Heart right ventricle (tissue), 16 donors: ENCODE data around the gene GLIPR2. TPM values are rescaled to one million over a fixed set of nuclear protein-coding genes. Genes with fewer than 3 reads are reported as not detected.

ENCODE experiments used
- ATAC-seq, 8 donors: fragments of 200-7000 bp; cut with Tn5 transposase; one replicate each; pipeline ENCODE4 v1.9.1; 2020; ENCODE audit warnings: mild to moderate bottlenecking in 8 of 8, moderate library complexity in 8 of 8, moderate number of reproducible peaks in 1 of 8
- DNase-seq, 2 donors: peaks; one replicate each; pipeline ENCODE4 v3.0.0-alpha.2; 2020
- H3K27ac ChIP-seq, 10 donors: fragments of 200-600 bp; sonication (generic) in 2 of 10; one replicate each; pipeline versions ENCODE4 v1.5.0 to v1.8.0; 2020 to 2022; ENCODE audit warnings: mild to moderate bottlenecking in 3 of 10
- H3K27me3 ChIP-seq, 7 donors: fragments of 200-600 bp; one replicate each; pipeline ENCODE4 v1.8.0; 2021 to 2022; ENCODE audit warnings: mild to moderate bottlenecking in 2 of 7
- H3K36me3 ChIP-seq, 9 donors: fragments of 200-600 bp; sonication (generic) in 1 of 9; one replicate each; pipeline versions ENCODE4 v1.5.0 to v1.8.0; 2020 to 2022; ENCODE audit warnings: mild to moderate bottlenecking in 2 of 9
- H3K4me1 ChIP-seq, 9 donors: fragments of 200-600 bp; sonication (generic) in 1 of 9; one replicate each; pipeline versions ENCODE4 v1.5.0 to v1.8.0; 2020 to 2022; ENCODE audit warnings: mild to moderate bottlenecking in 4 of 9
- H3K4me3 ChIP-seq, 10 donors: fragments of 200-600 bp; sonication (generic) in 2 of 10; one replicate each; pipeline versions ENCODE4 v1.5.0 to v1.8.0; 2020 to 2022; ENCODE audit warnings: mild to moderate bottlenecking in 7 of 10, moderate library complexity in 2 of 10
- H3K9me3 ChIP-seq, 11 donors: fragments of 200-600 bp in 10 of 11; sonication (generic) in 2 of 11; one replicate each; pipeline versions ENCODE4 v1.5.0 to v1.8.0; 2013 to 2022; ENCODE audit warnings: mild to moderate bottlenecking in 2 of 11, control low read depth in 1 of 11, moderate library complexity in 1 of 11
- WGBS, 2 donors: extraction: QIAGEN DNeasy Blood & Tissue Kit; methylation state at CpG; one replicate each; pipeline ENCODE4 v1.1.7; 2013; ENCODE audit warnings: inconsistent platforms in 1 of 2; 5-methylcytosine and 5-hydroxymethylcytosine counted together
- intact Hi-C, 10 donors: fragments of 100-400 bp; cut with DNase I; formaldehyde crosslinking; loops; one replicate each; pipeline versions ENCODE4 v1.11.1 to v1.14.2; 2022
- polyA plus RNA-seq, 2 donors: library from polyadenylated mRNA; stranded (reverse); fragments of 200-250 nt; gene quantifications; one replicate each; pipeline ENCODE4 v1.2.3, GENCODE V29; 2013
- total RNA-seq, 10 donors: library from RNA; stranded (reverse); fragmentation: NEBNext Ultra II Directional in 3 of 10; extraction: Animal tissue kit (Norgen Biotek cat#: 25700) in 3 of 10; gene quantifications; one replicate each; pipeline versions ENCODE4 v1.2.1 to v1.2.4, GENCODE V29; 2021 to 2023
- TF ChIP-seq, protein P1 (sequence below), 9 donors: fragments of 200-600 bp; sonication (generic) in 2 of 9; IDR thresholded peaks; one replicate each; pipeline versions ENCODE4 v1.5.0 to v1.8.0; 2021 to 2022; ENCODE audit warnings: antibody characterized with exemption in 9 of 9, mild to moderate bottlenecking in 5 of 9, moderate library complexity in 1 of 9
- donor health status: Arrhythmogenic right ventricular cardiomyopathy.
- donor health status: ischemic (EF 13 %, LVEDD 7.1; RV severe dilation, severe dysfunction).
- donor health status: healthy with polysubstance abuse.
- donor health status: DM: no; HTN: yes; CAD: no.
- donor health status: DM: no; HTN: no; CAD: no.
- donor health status: ischemic (EF 25% LVEDD 6.9; RV normal size, moderate dysfunction).
- donor health status: ischemic (EF 25% LVEDD 5.7; RV mildly dilated, moderate dysfunction).
- donor health status: healthy.
- donor health status: DM: yes; HTN: yes; CAD: no.
- donor health status: Ischemic cardiomyopathy.
- donor health status: ischemic (EF 35%, LVEDD 5.7; RV mildly dilated, moderate dysfunction).
- donor health status: nonischemic (EF 11% LVEDD 7.7; RV severe dilation, severe dysfunction).
- donor health status: DM: yes; HTN: yes; CAD: no.
- donor health status: PGD.
- donor health status: ischemic (EF 29% LVEDD 5.4; RV normal size, mild dysfunction).
- donor health status: nonischemic (EF 23%, LVEDD 6.1; RV moderate dilation, normal function).

Gene GLIPR2
- total and polyA plus RNA-seq, 12 donors: 4.7 to 19.2 (median 7.1) TPM

DNA sequence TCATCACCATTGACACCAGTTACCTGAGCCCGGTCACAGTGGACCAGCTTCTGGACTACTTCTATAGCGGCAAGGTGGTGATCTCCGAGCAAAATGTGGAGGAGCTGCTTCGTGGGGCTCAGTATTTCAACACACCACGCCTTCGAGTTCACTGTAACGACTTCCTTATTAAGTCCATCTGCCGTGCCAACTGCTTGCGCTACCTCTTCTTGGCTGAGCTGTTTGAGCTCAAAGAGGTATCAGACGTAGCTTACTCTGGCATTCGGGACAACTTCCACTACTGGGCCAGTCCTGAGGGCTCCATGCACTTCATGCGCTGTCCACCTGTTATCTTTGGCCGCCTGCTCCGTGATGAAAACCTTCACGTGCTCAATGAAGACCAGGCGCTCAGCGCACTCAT, 33.2 kb downstream of the GLIPR2 start:
- H3K4me3 ChIP-seq: no peak overlapping the region
- H3K9me3 ChIP-seq: no peaks in the 10 kb centered on the region
- peaks cover 0 to 22% (median 7%) of the 10 kb centered on the region in 9 donors for H3K4me1 ChIP-seq
- 95 to 97% methylated on average over 17 of the region's 17 CpGs for WGBS, 2 donors
- intact Hi-C loops: loop anchor here in 6 of 10 donors (2.0 to 10.0 kb wide), 5 partner anchors 67 to 215 kb away; partner anchors contain the start of gene OR2S2 (in 5 of the 6)
- TF ChIP-seq, protein P1, sequence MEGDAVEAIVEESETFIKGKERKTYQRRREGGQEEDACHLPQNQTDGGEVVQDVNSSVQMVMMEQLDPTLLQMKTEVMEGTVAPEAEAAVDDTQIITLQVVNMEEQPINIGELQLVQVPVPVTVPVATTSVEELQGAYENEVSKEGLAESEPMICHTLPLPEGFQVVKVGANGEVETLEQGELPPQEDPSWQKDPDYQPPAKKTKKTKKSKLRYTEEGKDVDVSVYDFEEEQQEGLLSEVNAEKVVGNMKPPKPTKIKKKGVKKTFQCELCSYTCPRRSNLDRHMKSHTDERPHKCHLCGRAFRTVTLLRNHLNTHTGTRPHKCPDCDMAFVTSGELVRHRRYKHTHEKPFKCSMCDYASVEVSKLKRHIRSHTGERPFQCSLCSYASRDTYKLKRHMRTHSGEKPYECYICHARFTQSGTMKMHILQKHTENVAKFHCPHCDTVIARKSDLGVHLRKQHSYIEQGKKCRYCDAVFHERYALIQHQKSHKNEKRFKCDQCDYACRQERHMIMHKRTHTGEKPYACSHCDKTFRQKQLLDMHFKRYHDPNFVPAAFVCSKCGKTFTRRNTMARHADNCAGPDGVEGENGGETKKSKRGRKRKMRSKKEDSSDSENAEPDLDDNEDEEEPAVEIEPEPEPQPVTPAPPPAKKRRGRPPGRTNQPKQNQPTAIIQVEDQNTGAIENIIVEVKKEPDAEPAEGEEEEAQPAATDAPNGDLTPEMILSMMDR (IDR thresholded peaks at IDR 0.05): no peak
- H3K27me3 ChIP-seq: peaks cover 0 to 6% (median 0%) of the 10 kb centered on the region in 7 donors
- no peak overlapping the region for H3K27ac ChIP-seq
- ATAC-seq (no peak), DNase-seq (no peak)
- H3K36me3 ChIP-seq: no peaks in the 10 kb centered on the region

DNA sequence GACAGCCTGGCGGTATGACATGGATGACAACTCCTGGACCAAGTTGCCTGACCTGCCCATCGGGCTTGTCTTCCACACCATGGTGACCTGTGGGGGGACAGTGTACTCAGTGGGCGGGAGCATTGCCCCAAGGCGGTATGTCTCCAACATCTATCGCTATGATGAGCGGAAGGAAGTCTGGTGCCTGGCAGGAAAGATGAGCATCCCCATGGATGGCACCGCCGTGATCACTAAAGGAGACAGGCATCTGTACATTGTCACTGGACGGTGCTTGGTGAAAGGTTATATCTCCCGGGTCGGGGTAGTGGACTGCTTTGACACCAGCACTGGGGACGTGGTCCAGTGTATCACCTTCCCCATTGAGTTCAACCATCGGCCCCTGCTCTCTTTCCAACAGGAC, 34.0 kb downstream of the GLIPR2 start:
- Histone ChIP-seq H3K4me1 (peaks cover 0 to 16% (median 7%) of the 10 kb centered on the region in 9 donors), H3K36me3 (no peaks in the 10 kb centered on the region), H3K9me3 (no peaks in the 10 kb centered on the region), H3K4me3 (no peak overlapping the region), H3K27ac (no peak overlapping the region), H3K27me3 (peaks cover 0 to 6% (median 0%) of the 10 kb centered on the region in 7 donors)
- ATAC-seq: no peak
- intact Hi-C loops: no loop called here
- WGBS, 2 donors: 93 to 95% methylated on average over 13 of the region's 13 CpGs
- DNase-seq: no peak
- TF ChIP-seq, protein P1 (IDR thresholded peaks at IDR 0.05): no peak

DNA sequence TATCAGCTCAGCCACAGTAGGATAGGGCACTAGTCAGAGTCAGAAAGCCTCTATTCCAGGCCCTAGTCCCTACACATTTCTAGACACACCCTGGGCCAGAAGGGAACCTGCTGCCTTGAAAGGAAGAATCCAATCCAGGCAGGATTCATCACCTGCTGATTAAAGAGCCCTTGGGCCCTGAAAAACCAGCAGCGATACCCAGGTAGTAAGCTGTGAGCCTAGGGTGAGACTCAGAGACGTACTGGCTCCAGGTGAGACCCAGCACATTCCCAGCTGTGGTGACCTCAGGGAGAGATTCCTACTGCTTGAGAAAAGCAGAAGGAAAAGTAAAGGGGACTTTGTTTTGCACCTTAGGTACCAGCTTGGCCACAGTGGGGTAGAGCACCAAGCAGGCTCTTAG, 37.3 kb downstream of the GLIPR2 start:
- Histone ChIP-seq H3K27me3 (peaks cover 0 to 6% (median 0%) of the 10 kb centered on the region in 7 donors), H3K4me1 (no peaks in the 10 kb centered on the region), H3K4me3 (no peak overlapping the region), H3K36me3 (no peaks in the 10 kb centered on the region), H3K9me3 (no peaks in the 10 kb centered on the region), H3K27ac (no peak overlapping the region)
- DNase-seq (no peak), ATAC-seq (no peak)
- TF ChIP-seq, protein P1 (IDR thresholded peaks at IDR 0.05): no peak
- intact Hi-C loops: no loop called here
- WGBS, 2 donors: 97 to 100% methylated on average over 2 of the region's 2 CpGs

DNA sequence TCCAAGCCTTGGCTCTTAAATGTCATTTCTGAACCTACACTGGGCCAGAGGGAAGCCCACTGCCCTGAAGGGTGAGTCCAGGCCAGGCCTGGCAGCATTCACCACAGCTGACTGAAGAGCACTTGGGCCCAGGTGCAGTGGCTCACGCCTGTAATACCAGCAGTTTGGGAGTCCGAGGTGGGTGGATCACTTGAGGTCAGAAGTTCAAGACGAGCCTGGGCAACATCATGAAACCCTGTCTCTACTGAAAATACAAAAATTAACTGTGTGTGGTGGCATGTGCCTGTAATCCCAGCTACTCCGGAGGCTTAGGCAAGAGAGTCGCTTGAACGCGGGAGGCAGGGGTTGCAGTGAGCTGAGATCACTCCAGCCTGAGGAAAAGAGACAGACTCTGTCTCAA, 37.7 kb downstream of the GLIPR2 start:
- ATAC-seq (no peak), DNase-seq (no peak)
- no peaks in the 10 kb centered on the region for H3K9me3 ChIP-seq
- intact Hi-C loops: no loop called here
- no peaks in the 10 kb centered on the region for H3K4me1 ChIP-seq
- no peak overlapping the region for H3K27ac ChIP-seq
- TF ChIP-seq, protein P1 (IDR thresholded peaks at IDR 0.05): no peak
- peaks cover 0 to 6% (median 0%) of the 10 kb centered on the region in 7 donors for H3K27me3 ChIP-seq
- H3K4me3 ChIP-seq: no peak overlapping the region
- WGBS, 2 donors: 93 to 94% methylated on average over 7 of the region's 7 CpGs
- no peaks in the 10 kb centered on the region for H3K36me3 ChIP-seq
